ENCODE data around the gene RNF149.

GRCh38 chr2:101253013-101253702 is 55.3 kb downstream of the RNF149 start:
- TF ChIP-seq CTCF (IDR thresholded peaks at IDR 0.05) (peak in 1 of 6 experiments; percentile 22), POLR2A (IDR thresholded peaks at IDR 0.05) (peak in 1 of 4 donors; percentile 45), POLR2AphosphoS5 (IDR thresholded peaks at IDR 0.05) (no peak)
